ENCODE measurements around the gene UCN. TPM values are rescaled to one million over a fixed set of nuclear protein-coding genes. Genes with fewer than 3 reads are reported as not detected.
A peak's percentile ranks its signal among the peaks of the same experiment; 100 is the strongest.
"Not testable (repeated sequence)": the region's sequence is repeated elsewhere in the genome, so short reads cannot be mapped to it uniquely, and the experiment has no call there.

UCN gene
- 0.66 TPM in 1 of 2 replicates, not detected in the other for total RNA-seq (2014; rRNA removed; shearing (Covaris generic))

- peak within 1 kb of the TSS; percentile 4; the same call in 1 of the 2 replicates for H3K4me3 ChIP-seq (ENCODE audit: insufficient read depth, low read depth, low read length)
- no peaks in the 10 kb centered on the region for H3K36me3 ChIP-seq (replicated peaks; ENCODE audit: control insufficient read depth, insufficient read depth, low read length)
- peaks cover 41% of the 10 kb centered on the region for H3K27me3 ChIP-seq (ENCODE audit: control insufficient read depth, insufficient read depth, low read length)
- DNase-seq, result peak; percentile 87
These were observed at the start of gene UCN for GRCh38 chr2:27308359-27308881. Gene UCN, minus strand, starts transcription at chr2:27308445. Its CDS starts 550 bp downstream, at chr2:27307895.

GRCh38 chr2:27356382-27357181 lies 48.3 kb upstream of the UCN start, which contains the start of gene GTF3C2:
Gene GTF3C2, minus strand, starts transcription at chr2:27356764. Its CDS starts 13,210 bp downstream, at chr2:27343554.
- Histone ChIP-seq H3K27me3 (ENCODE audit: control insufficient read depth, insufficient read depth, low read length) (no peaks in the 10 kb centered on the region), H3K36me3 (replicated peaks; ENCODE audit: control insufficient read depth, insufficient read depth, low read length) (no peaks in the 10 kb centered on the region; the same call in 1 of the 2 replicates), H3K4me3 (ENCODE audit: insufficient read depth, low read depth, low read length) (peak within 1 kb of the TSS; percentile 95)
- peak; percentile 95 for DNase-seq

GRCh38 chr2:27356056-27356381 lies 47.8 kb upstream of the UCN start:
- peak; percentile 69 for DNase-seq
- no peaks in the 10 kb centered on the region for H3K27me3 ChIP-seq (ENCODE audit: control insufficient read depth, insufficient read depth, low read length)
- no peaks in the 10 kb centered on the region; the same call in 1 of the 2 replicates for H3K36me3 ChIP-seq (replicated peaks; ENCODE audit: control insufficient read depth, insufficient read depth, low read length)
- peak overlapping the region; percentile 95 for H3K4me3 ChIP-seq (ENCODE audit: insufficient read depth, low read depth, low read length)

- H3K4me3 ChIP-seq (ENCODE audit: insufficient read depth, low read depth, low read length), result no peak overlapping the region
- no peak for DNase-seq
- H3K36me3 ChIP-seq (replicated peaks; ENCODE audit: control insufficient read depth, insufficient read depth, low read length), result no peaks in the 10 kb centered on the region; the same call in 1 of the 2 replicates
- no peaks in the 10 kb centered on the region for H3K27me3 ChIP-seq (ENCODE audit: control insufficient read depth, insufficient read depth, low read length)
These were observed 46.3 kb upstream of the UCN start for GRCh38 chr2:27354597-27354927.

- H3K27me3 ChIP-seq (ENCODE audit: control insufficient read depth, insufficient read depth, low read length), result no peaks in the 10 kb centered on the region
- no peak overlapping the region for H3K4me3 ChIP-seq (ENCODE audit: insufficient read depth, low read depth, low read length)
- no peak for DNase-seq
- no peaks in the 10 kb centered on the region; the same call in 1 of the 2 replicates for H3K36me3 ChIP-seq (replicated peaks; ENCODE audit: control insufficient read depth, insufficient read depth, low read length)
These were observed 45.7 kb upstream of the UCN start for GRCh38 chr2:27353762-27354596.

- not testable (repeated sequence) for H3K4me3 ChIP-seq (ENCODE audit: insufficient read depth, low read depth, low read length); H3K27me3 ChIP-seq (ENCODE audit: control insufficient read depth, insufficient read depth, low read length); DNase-seq; H3K36me3 ChIP-seq (replicated peaks; ENCODE audit: control insufficient read depth, insufficient read depth, low read length)
These were observed 45.1 kb upstream of the UCN start for GRCh38 chr2:27353386-27353761.

GRCh38 chr2:27351802-27352598 lies 43.8 kb upstream of the UCN start:
- Histone ChIP-seq H3K27me3 (ENCODE audit: control insufficient read depth, insufficient read depth, low read length) (no peaks in the 10 kb centered on the region), H3K4me3 (ENCODE audit: insufficient read depth, low read depth, low read length) (no peak overlapping the region), H3K36me3 (replicated peaks; ENCODE audit: control insufficient read depth, insufficient read depth, low read length) (no peaks in the 10 kb centered on the region)
- no peak for DNase-seq

- DNase-seq, result no peak
- Histone ChIP-seq H3K4me3 (ENCODE audit: insufficient read depth, low read depth, low read length) (no peak overlapping the region), H3K36me3 (replicated peaks; ENCODE audit: control insufficient read depth, insufficient read depth, low read length) (no peaks in the 10 kb centered on the region), H3K27me3 (ENCODE audit: control insufficient read depth, insufficient read depth, low read length) (no peaks in the 10 kb centered on the region)
These were observed 42.0 kb upstream of the UCN start for GRCh38 chr2:27350106-27350693.

- H3K27me3 ChIP-seq (ENCODE audit: control insufficient read depth, insufficient read depth, low read length), result no peaks in the 10 kb centered on the region
- peaks cover 4% of the 10 kb centered on the region for H3K36me3 ChIP-seq (replicated peaks; ENCODE audit: control insufficient read depth, insufficient read depth, low read length)
- DNase-seq, result no peak
- H3K4me3 ChIP-seq (ENCODE audit: insufficient read depth, low read depth, low read length), result no peak overlapping the region
These were observed 39.4 kb upstream of the UCN start for GRCh38 chr2:27347641-27348040.

GRCh38 chr2:27336173-27336572 lies 27.9 kb upstream of the UCN start:
- Histone ChIP-seq H3K36me3 (replicated peaks; ENCODE audit: control insufficient read depth, insufficient read depth, low read length) (peaks cover 43% of the 10 kb centered on the region), H3K27me3 (ENCODE audit: control insufficient read depth, insufficient read depth, low read length) (no peaks in the 10 kb centered on the region), H3K4me3 (ENCODE audit: insufficient read depth, low read depth, low read length) (no peak overlapping the region)
- DNase-seq, result no peak

- no peaks in the 10 kb centered on the region for H3K27me3 ChIP-seq (ENCODE audit: control insufficient read depth, insufficient read depth, low read length)
- H3K4me3 ChIP-seq (ENCODE audit: insufficient read depth, low read depth, low read length), result no peak overlapping the region
- H3K36me3 ChIP-seq (replicated peaks; ENCODE audit: control insufficient read depth, insufficient read depth, low read length), result peaks cover 42% of the 10 kb centered on the region
- no peak for DNase-seq
These were observed 27.1 kb upstream of the UCN start for GRCh38 chr2:27335311-27335710.

- Histone ChIP-seq H3K36me3 (replicated peaks; ENCODE audit: control insufficient read depth, insufficient read depth, low read length) (peaks cover 23% of the 10 kb centered on the region), H3K4me3 (ENCODE audit: insufficient read depth, low read depth, low read length) (no peak overlapping the region), H3K27me3 (ENCODE audit: control insufficient read depth, insufficient read depth, low read length) (no peaks in the 10 kb centered on the region)
- no peak for DNase-seq
These were observed 16.5 kb upstream of the UCN start for GRCh38 chr2:27324720-27325119.

GRCh38 chr2:27323596-27324285 lies 15.5 kb upstream of the UCN start:
- Histone ChIP-seq H3K27me3 (ENCODE audit: control insufficient read depth, insufficient read depth, low read length) (no peaks in the 10 kb centered on the region), H3K4me3 (ENCODE audit: insufficient read depth, low read depth, low read length) (peak overlapping the region; percentile 55), H3K36me3 (replicated peaks; ENCODE audit: control insufficient read depth, insufficient read depth, low read length) (peaks cover 14% of the 10 kb centered on the region)
- DNase-seq, result peak; percentile 49

All from H7 (cell line).